GM12801 (cell line): Measurements from ENCODE around the gene RBL2.

Experiments used
- TF ChIP-seq, protein P1 (sequence below): IDR thresholded peaks from one replicate; pipeline ENCODE4 v1.5.1; 2011; ENCODE audit warnings: control low read depth; ENCODE audit not compliant: insufficient read length; ENCODE audit errors: extremely low read depth

Gene RBL2

DNA sequence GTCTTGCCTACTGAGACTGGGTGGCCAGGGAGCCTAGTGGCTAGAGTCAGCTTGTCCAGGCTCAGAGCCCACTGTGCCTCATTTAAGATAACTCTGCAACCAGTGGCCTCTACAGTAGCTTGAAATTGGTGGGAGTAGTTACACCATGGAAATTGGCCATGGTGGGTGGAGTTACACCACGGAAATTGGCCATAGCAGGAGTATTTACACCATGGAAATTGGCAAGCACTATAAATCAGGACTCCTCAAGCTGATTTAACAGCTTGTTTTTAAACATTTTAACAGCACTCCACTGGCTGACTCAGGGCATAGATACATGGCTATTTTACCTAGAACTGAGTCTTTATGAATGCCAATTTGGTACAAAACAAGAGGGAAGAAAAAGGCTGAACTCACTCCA lies 96.5 kb downstream of the RBL2 start:
- TF ChIP-seq, protein P1, sequence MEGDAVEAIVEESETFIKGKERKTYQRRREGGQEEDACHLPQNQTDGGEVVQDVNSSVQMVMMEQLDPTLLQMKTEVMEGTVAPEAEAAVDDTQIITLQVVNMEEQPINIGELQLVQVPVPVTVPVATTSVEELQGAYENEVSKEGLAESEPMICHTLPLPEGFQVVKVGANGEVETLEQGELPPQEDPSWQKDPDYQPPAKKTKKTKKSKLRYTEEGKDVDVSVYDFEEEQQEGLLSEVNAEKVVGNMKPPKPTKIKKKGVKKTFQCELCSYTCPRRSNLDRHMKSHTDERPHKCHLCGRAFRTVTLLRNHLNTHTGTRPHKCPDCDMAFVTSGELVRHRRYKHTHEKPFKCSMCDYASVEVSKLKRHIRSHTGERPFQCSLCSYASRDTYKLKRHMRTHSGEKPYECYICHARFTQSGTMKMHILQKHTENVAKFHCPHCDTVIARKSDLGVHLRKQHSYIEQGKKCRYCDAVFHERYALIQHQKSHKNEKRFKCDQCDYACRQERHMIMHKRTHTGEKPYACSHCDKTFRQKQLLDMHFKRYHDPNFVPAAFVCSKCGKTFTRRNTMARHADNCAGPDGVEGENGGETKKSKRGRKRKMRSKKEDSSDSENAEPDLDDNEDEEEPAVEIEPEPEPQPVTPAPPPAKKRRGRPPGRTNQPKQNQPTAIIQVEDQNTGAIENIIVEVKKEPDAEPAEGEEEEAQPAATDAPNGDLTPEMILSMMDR = no peak

DNA sequence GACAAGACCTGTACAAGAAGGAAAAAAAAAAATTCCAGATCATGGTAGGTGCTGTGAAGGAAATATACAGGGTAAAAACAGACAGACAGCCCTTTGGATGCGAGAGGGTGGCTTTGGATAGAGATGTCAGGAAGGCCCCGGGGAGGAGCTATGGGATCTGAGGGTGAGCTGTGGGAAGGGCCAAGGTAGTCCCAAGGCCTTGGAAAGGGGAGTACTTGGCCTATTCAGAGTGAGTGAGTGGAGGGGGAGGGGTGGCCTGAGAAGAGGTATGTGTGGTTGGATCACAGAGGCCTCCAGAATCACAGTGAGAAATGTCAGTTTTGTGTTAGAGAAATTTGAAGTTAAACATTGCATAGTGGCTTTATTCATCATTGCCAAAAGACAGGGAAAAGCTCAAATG lies 99.9 kb downstream of the RBL2 start:
- TF ChIP-seq, protein P1 = no peak

DNA sequence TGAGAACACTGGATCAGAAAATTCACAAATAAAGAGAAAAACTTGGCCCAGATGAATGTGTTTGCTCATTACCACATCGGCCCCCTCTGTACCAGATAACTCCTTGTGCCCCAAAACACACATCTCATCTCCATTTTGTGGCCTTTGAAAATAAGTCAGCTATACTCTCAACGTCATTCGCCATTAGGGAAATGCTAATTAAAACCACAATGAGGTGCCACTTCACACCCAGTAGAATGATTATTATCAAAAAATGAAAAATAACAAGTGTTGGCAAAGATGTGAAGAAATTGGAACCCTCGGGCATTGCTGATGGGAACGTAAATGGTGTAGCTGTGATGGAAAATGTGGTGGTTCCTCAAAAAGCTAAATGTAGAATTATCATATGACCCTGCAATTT lies 103.4 kb downstream of the RBL2 start:
- TF ChIP-seq, protein P1 = no peak
